Embryonic facial prominence (tissue), 1 donor: ENCODE measurements around the gene PRKAA1.
"Not testable (repeated sequence)": the region's sequence is repeated elsewhere in the genome, so short reads cannot be mapped to it uniquely, and the experiment has no call there.

Experiments
- DNase-seq: peaks from one replicate; pipeline ENCODE4 v3.0.0-alpha.2; 2016; ENCODE audit errors: extremely low spot score

PRKAA1 gene

DNA sequence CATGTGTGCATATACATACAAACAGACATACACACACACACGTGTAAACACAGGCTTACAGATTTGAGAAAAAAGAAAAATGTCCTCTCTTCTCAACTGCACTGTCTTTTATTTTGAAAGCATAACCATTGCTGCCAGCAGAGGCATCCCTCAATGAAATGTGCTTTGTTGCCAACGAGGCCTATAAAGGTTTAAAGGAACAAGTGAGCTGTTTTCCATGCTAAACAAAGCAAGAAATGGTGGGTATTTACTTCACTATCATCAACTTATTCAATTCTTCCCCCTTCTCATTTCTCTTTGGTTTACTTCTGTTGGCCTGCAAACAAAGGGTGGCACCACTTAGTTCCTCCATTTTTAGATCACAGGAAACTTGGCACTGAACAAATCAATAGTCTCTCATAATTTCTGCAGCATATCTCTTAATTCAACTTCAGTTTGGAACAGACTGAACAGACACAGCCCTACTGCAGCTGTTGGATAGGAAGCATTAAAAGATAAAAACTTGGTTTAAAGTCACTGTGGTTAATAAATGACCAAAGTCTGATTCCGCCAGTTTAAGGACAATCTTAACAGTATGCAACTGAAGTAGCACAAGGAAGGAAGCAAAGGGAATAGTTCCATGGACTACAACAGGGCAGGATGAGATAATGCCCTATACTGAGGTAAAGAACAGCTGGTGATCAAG is 64.2 kb downstream of the PRKAA1 start:
- no peak for DNase-seq

DNA sequence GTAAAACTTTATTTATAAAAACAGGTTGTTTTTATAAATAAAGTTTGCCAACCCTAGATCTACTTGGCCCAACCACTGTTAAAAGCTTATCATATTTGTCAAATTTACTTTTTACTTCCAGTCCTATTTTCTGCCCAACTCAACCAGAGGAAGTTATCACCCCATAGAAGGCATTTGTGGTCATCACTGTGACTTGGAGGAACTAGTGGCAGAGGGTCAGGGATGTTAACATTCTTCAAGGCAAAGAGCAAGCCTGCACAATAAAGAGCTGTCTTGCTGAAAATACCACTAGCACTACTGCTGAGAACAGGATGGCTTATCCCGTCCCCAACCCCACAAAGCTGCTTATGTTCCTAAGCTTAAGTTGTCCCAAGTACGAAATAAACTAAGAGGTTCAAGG is 64.7 kb downstream of the PRKAA1 start:
- no peak for DNase-seq

DNA sequence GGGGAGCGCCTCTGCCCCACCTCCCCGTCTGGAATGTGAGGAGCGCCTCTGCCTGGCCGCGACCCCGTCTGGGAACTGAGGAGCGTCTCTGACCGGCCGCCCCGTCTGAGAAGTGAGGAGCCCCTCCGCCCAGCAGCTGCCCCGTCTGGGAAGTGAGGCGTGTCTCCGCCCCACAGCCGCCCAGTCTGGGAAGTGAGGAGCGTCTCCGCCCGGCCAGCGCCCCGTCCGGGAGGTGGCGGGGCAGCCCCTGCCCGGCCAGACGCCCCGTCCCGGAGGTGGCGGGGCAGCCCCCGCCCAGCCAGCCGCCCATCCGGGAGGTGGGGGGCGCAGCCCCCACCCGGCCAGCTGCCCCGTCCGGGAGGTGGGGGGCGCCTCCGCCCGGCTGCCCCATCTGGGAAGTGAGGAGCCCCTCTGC is 75.7 kb downstream of the PRKAA1 start:
- not testable (repeated sequence) for DNase-seq

DNA sequence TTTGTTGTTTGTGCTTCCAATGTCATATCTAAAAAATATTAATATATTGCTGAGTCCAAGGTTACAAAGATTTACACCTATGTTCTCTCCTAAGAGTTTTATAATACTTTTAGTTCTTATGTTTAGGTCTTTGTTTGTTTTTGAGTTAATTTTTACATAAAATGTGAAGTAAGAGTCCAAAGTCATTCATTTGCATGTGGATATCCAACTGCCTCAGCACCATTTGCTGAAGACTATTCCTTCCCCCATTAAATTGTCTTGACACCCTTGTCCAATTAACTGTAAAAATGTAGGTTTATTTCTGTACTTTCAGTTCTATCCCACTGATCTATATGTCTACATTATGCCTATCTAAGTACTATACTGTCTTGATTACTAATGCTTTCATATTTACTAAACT is 78.1 kb downstream of the PRKAA1 start:
- DNase-seq: no peak

DNA sequence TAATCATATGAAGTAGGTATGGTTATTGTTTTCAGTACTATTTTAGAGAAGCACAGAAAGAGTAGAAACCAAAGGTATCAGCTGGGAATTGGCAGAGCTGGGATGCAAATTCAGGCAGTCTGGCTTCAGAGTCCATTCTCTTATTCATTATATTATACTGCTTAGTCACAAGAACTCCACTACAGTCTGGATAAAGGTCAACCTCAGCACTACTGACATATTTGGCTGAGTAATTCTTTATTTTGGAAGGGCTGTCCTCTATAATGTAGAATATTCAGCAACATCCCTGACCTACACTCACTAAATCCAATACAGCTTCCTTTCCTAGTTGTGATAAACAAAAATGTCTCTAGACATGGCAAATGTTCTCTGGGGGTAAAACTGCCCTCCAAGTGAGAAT is 80.9 kb downstream of the PRKAA1 start:
- DNase-seq: no peak

DNA sequence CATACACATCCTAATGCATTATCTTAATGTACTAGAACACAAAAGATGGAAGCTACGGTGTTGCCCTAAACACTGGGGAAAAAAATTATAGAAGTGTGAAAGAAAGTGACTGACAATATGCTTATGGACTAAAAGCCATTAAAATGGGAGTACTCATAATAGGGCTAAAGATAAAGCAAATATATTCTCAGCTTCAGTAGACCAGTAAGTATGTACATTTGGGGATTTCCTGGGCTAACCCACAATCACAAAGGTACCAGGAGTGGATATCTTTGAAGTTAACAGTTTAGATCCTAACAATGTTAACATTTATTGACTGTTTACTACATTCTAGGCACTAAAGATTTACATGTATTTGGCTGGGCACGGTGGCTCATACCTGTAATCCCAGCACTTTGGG is 81.6 kb downstream of the PRKAA1 start:
- DNase-seq: no peak

DNA sequence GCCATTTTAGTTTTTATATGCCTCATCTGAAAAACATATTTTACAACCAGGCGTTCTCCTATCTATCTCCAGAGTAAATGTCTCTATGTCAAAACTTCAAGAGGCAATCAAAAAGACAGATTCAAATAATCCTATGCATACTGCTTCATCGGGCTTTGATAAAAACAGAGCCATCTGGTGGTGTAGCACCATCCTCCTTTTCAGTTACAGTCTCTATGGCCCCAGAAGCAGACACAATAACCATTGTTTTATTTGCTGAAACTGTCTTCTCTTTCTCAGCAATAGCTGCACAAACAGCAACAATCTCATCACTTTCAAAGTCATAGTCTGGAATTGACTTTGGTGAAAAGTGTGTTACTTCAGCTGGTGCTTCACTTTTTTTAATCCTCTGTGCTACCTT is 82.2 kb downstream of the PRKAA1 start:
- no peak for DNase-seq

DNA sequence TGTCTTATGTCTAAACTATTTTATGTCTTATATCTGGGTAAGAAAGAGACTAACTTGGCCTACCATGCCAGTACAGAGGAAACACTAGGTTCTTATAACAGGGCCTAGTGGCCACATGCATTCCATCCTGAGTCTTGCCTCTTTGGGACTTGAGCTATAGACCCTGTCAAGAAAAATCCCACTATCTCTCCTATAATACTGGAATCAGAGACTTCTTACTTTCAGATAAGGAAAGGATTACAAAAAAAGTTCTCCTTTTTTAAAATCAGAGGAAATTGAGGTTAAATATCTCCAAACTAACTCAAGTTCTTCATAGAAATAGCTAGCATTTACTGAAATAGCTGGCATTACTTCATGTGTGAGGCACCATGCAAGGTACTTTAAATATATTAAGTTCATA is 84.2 kb downstream of the PRKAA1 start:
- no peak for DNase-seq

DNA sequence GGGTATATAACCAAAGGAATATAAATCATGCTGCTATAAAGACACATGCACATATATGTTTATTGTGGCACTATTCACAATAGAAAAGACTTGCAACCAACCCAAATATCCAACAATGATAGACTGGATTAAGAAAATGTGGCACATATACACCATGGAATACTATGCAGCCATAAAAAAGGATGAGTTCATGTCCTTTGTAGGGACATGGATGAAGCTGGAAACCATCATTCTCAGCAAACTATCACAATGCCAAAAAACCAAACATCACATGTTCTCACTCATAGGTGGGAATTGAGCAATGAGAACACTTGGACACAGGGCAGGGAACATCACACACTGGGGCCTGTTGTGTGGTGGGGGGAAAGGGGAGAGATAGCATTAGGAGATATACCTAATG is 87.6 kb downstream of the PRKAA1 start:
- not testable (repeated sequence) for DNase-seq
